Osteoblast (primary cell): ENCODE data around the gene ATXN7. TPM values are rescaled to one million over a fixed set of nuclear protein-coding genes. Genes with fewer than 3 reads are reported as not detected.

Experiments
- DNase-seq: peaks from one replicate; pipeline ENCODE4 v3.0.0; 2011; ENCODE audit warnings: low spot score, mixed read lengths; ENCODE audit not compliant: insufficient read length; ENCODE audit errors: missing footprints
- H2AFZ ChIP-seq: 2 replicates; pipeline ENCODE4 v1.6.0; 2011; ENCODE audit warnings: mild to moderate bottlenecking, low read length
- H3K27ac ChIP-seq: 2 replicates; pipeline ENCODE4 v1.5.1; 2011; ENCODE audit warnings: mild to moderate bottlenecking, low read depth, low read length, moderate library complexity
- H3K27me3 ChIP-seq: 2 replicates; pipeline ENCODE4 v1.6.0; 2012; ENCODE audit warnings: mild to moderate bottlenecking, control low read depth, inconsistent platforms, low read length, moderate library complexity; ENCODE audit not compliant: insufficient read depth
- H3K36me3 ChIP-seq: 2 replicates; pipeline ENCODE4 v1.5.1; 2011; ENCODE audit warnings: mild to moderate bottlenecking, low read length, control low read depth, moderate library complexity; ENCODE audit not compliant: insufficient read depth
- H3K4me1 ChIP-seq: 2 replicates; pipeline ENCODE4 v1.5.1; 2011; ENCODE audit warnings: mild to moderate bottlenecking, low read length, control low read depth, moderate library complexity; ENCODE audit not compliant: insufficient read depth
- H3K4me2 ChIP-seq: 2 replicates; pipeline ENCODE4 v1.6.0; 2011; ENCODE audit warnings: mild to moderate bottlenecking, low read length; ENCODE audit not compliant: insufficient read depth
- H3K4me3 ChIP-seq: fragments of 200-600 bp; sonication (generic); 3 replicates; pipeline ENCODE4 v1.5.1; 2012; ENCODE audit warnings: mild to moderate bottlenecking, low read length, inconsistent platforms; ENCODE audit not compliant: insufficient read depth
- H3K79me2 ChIP-seq: 2 replicates; pipeline ENCODE4 v1.6.0; 2012; ENCODE audit warnings: mild to moderate bottlenecking, low read length, control low read depth, inconsistent platforms; ENCODE audit not compliant: insufficient read depth
- H3K9me3 ChIP-seq: 2 replicates; pipeline ENCODE4 v1.5.1; 2011; ENCODE audit warnings: low read depth, low read length, control low read depth
- H4K20me1 ChIP-seq: 2 replicates; pipeline ENCODE4 v1.6.0; 2012; ENCODE audit warnings: mild to moderate bottlenecking, low read length, control low read depth; ENCODE audit not compliant: insufficient read depth
- CTCF ChIP-seq: IDR thresholded peaks from 2 replicates; pipeline ENCODE4 v1.5.1; 2011; ENCODE audit warnings: mild to moderate bottlenecking, low read depth, low read length, moderate library complexity; ENCODE audit errors: extremely low read depth
- total RNA-seq: library from RNA; depleted of rRNA; stranded (reverse); fragments of >200 nt; gene quantifications from 2 replicates; pipeline ENCODE4 v1.2.3, GENCODE V29; 2012

ATXN7 gene
- total RNA-seq, 1 donor = 17.0 TPM

GRCh38 chr3:63832395-63832794, 31.3 kb upstream of the ATXN7 start:
- no peak for TF ChIP-seq CTCF
- Histone ChIP-seq H3K27ac (no peak overlapping the region), H3K4me1 (no peaks in the 10 kb centered on the region), H3K4me2 (no peak overlapping the region), H3K27me3 (no peaks in the 10 kb centered on the region), H3K79me2 (no peaks in the 10 kb centered on the region), H4K20me1 (no peaks in the 10 kb centered on the region), H3K36me3 (peaks cover 9% of the 10 kb centered on the region), H2AFZ (no peak overlapping the region), H3K9me3 (no peaks in the 10 kb centered on the region), H3K4me3 (no peak overlapping the region)
- DNase-seq = no peak

GRCh38 chr3:63841704-63842103, 22.0 kb upstream of the ATXN7 start:
- no peak for TF ChIP-seq CTCF
- Histone ChIP-seq H4K20me1 (no peaks in the 10 kb centered on the region), H3K4me2 (no peak overlapping the region), H2AFZ (no peak overlapping the region), H3K36me3 (no peaks in the 10 kb centered on the region), H3K79me2 (peaks cover 47% of the 10 kb centered on the region), H3K9me3 (no peaks in the 10 kb centered on the region), H3K4me1 (no peaks in the 10 kb centered on the region), H3K27ac (no peak overlapping the region), H3K4me3 (no peak overlapping the region), H3K27me3 (no peaks in the 10 kb centered on the region)
- DNase-seq = no peak

GRCh38 chr3:63842127-63842526, 21.5 kb upstream of the ATXN7 start:
- Histone ChIP-seq H3K4me2 (no peak overlapping the region), H3K27ac (no peak overlapping the region), H2AFZ (no peak overlapping the region), H4K20me1 (no peaks in the 10 kb centered on the region), H3K79me2 (peaks cover 50% of the 10 kb centered on the region), H3K4me1 (no peaks in the 10 kb centered on the region), H3K27me3 (no peaks in the 10 kb centered on the region), H3K36me3 (no peaks in the 10 kb centered on the region), H3K9me3 (no peaks in the 10 kb centered on the region), H3K4me3 (no peak overlapping the region)
- no peak for DNase-seq
- no peak for TF ChIP-seq CTCF

- TF ChIP-seq CTCF = no peak
- no peak overlapping the region for H3K27ac ChIP-seq
- no peaks in the 10 kb centered on the region for H4K20me1 ChIP-seq
- H3K79me2 ChIP-seq = peaks cover 69% of the 10 kb centered on the region
- peaks cover 2% of the 10 kb centered on the region for H3K4me1 ChIP-seq
- H3K36me3 ChIP-seq = no peaks in the 10 kb centered on the region
- no peak overlapping the region for H3K4me2 ChIP-seq
- no peak overlapping the region for H3K4me3 ChIP-seq
- H3K27me3 ChIP-seq = no peaks in the 10 kb centered on the region
- H2AFZ ChIP-seq = no peak overlapping the region
- DNase-seq = no peak
- no peaks in the 10 kb centered on the region for H3K9me3 ChIP-seq
These were observed 18.5 kb upstream of the ATXN7 start for GRCh38 chr3:63845215-63845614.
